Measurements from ENCODE around the gene RHOBTB3.

GRCh38 chr5:95738834-95739233 is 7.7 kb downstream of the RHOBTB3 start:
- TF ChIP-seq POLR2AphosphoS5 (IDR thresholded peaks at IDR 0.05; ENCODE audit: low read depth, low read length) (no peak), POLR2A (IDR thresholded peaks at IDR 0.05; ENCODE audit: low read depth, low read length) (no peak), TAF1 (IDR thresholded peaks at IDR 0.05; ENCODE audit: borderline replicate concordance, low read depth, low read length) (no peak)
